B cell (primary cell): ENCODE measurements around the gene ACAN. TPM values are rescaled to one million over a fixed set of nuclear protein-coding genes. Genes with fewer than 3 reads are reported as not detected.

Experiments
- ATAC-seq: fragments of 200-7000 bp; cut with Tn5 transposase; one replicate; pipeline ENCODE4 v1.10.0; 2021; ENCODE audit warnings: low read depth, mild to moderate bottlenecking, moderate number of reproducible peaks, moderate library complexity
- CTCF ChIA-PET: fragments of 350-600 bp; sonication (Branson Sonifier 250); formaldehyde crosslinking; loops from one replicate; lab custom pipeline; 2021; ENCODE audit warnings: antibody characterized with exemption, inconsistent platforms; lab: Charles Lee
- POLR2A ChIA-PET: fragments of 350-600 bp; sonication (Branson Sonifier 250); formaldehyde crosslinking; loops from one replicate; lab custom pipeline; 2021; ENCODE audit warnings: antibody characterized with exemption; lab: Charles Lee
- DNase-seq: peaks from one replicate; pipeline ENCODE4 v3.0.0; 2013
- H2AFZ ChIP-seq: 2 replicates; pipeline ENCODE4 v1.6.1; 2012; ENCODE audit warnings: mild to moderate bottlenecking, low read depth, low read length; ENCODE audit not compliant: insufficient read depth, poor library complexity, severe bottlenecking
- H3K27ac ChIP-seq, 2 donors: 1 replicate in 1 of 2; 2 replicates in 1 of 2; pipeline ENCODE4 v1.5.1; 2012 to 2013; ENCODE audit warnings: low read length in 2 of 2, mild to moderate bottlenecking in 2 of 2, moderate library complexity in 1 of 2
- H3K27me3 ChIP-seq, 4 experiments: fragments of 200-600 bp in 1 of 4; sonication (generic) in 1 of 4; replicated peaks in 1 of 4; 1 replicate in 2 of 4; 2 replicates in 2 of 4; pipeline versions ENCODE4 v1.6.1 to v1.7.0; 2013 to 2016; ENCODE audit warnings: low read length in 3 of 4, mild to moderate bottlenecking in 2 of 4, mixed read lengths in 1 of 4, moderate library complexity in 1 of 4; ENCODE audit not compliant: insufficient read depth in 4 of 4, control insufficient read depth in 3 of 4; ENCODE audit errors: control extremely low read depth in 1 of 4
- H3K36me3 ChIP-seq, 2 experiments: replicated peaks in 1 of 2; 1 replicate in 1 of 2; 2 replicates in 1 of 2; pipeline versions ENCODE4 v1.6.1 to v1.7.1; 2013; ENCODE audit warnings: low read length in 1 of 2; ENCODE audit not compliant: insufficient read depth in 2 of 2, control insufficient read depth in 1 of 2; ENCODE audit errors: control extremely low read depth in 1 of 2, extremely low read depth in 1 of 2
- H3K4me1 ChIP-seq, 2 donors: fragments of 200-600 bp in 1 of 2; sonication (generic) in 1 of 2; 1 replicate in 1 of 2; 2 replicates in 1 of 2; pipeline versions ENCODE4 v1.5.1 to v1.6.1; 2013 to 2017; ENCODE audit warnings: low read length in 2 of 2; ENCODE audit not compliant: control insufficient read depth in 2 of 2, insufficient read depth in 2 of 2
- H3K4me2 ChIP-seq: replicated peaks from 2 replicates; pipeline ENCODE3; 2012; ENCODE audit warnings: mild to moderate bottlenecking, low read depth, low read length; ENCODE audit not compliant: poor library complexity, severe bottlenecking
- H3K4me3 ChIP-seq, 5 experiments: fragments of 200-600 bp in 1 of 5; sonication (generic) in 1 of 5; 1 replicate in 3 of 5; 2 replicates in 2 of 5; pipeline versions ENCODE4 v1.5.1 to v1.7.0; 2011 to 2016; ENCODE audit warnings: low read length in 4 of 5, mild to moderate bottlenecking in 4 of 5, low read depth in 2 of 5, control low read depth in 1 of 5, moderate library complexity in 1 of 5; ENCODE audit not compliant: insufficient read depth in 1 of 5; ENCODE audit errors: control extremely low read depth in 1 of 5, extremely low read depth in 1 of 5
- H3K79me2 ChIP-seq: fragments of 200-600 bp; sonication (generic); one replicate; pipeline ENCODE4 v1.6.0; 2016; ENCODE audit warnings: low read length; ENCODE audit not compliant: control insufficient read depth, insufficient read depth
- H3K9ac ChIP-seq: fragments of 200-600 bp; sonication (generic); 2 replicates; pipeline ENCODE4 v1.6.1; 2017; ENCODE audit warnings: mild to moderate bottlenecking, low read length, moderate library complexity
- H3K9me3 ChIP-seq, 3 donors: one replicate each; pipeline versions ENCODE4 v1.6.1 to v1.7.1; 2013; ENCODE audit warnings: low read length in 2 of 3; ENCODE audit not compliant: control insufficient read depth in 2 of 3, insufficient read depth in 1 of 3; ENCODE audit errors: control extremely low read depth in 1 of 3
- H4K20me1 ChIP-seq: 2 replicates; pipeline ENCODE4 v1.6.0; 2012; ENCODE audit warnings: mild to moderate bottlenecking, low read length; ENCODE audit not compliant: insufficient read depth, control insufficient read depth, poor library complexity, severe bottlenecking
- H3K27ac Mint-ChIP-seq: one replicate; pipeline ENCODE4 v1.8.0; 2021; ENCODE audit warnings: mixed read lengths
- H3K27me3 Mint-ChIP-seq: one replicate; pipeline ENCODE4 v1.8.0; 2021; ENCODE audit warnings: mixed read lengths
- H3K4me1 Mint-ChIP-seq: one replicate; pipeline ENCODE4 v1.8.0; 2021; ENCODE audit warnings: mixed read lengths
- H3K4me3 Mint-ChIP-seq: one replicate; pipeline ENCODE4 v1.8.0; 2021; ENCODE audit warnings: mixed read lengths
- H3K9me3 Mint-ChIP-seq: one replicate; pipeline ENCODE4 v1.8.0; 2022; ENCODE audit warnings: mixed read lengths; ENCODE audit not compliant: insufficient read depth
- CTCF ChIP-seq: fragments of 200-600 bp; IDR thresholded peaks from one replicate; pipeline ENCODE4 v1.8.0; 2022; ENCODE audit warnings: antibody characterized with exemption, mild to moderate bottlenecking
- EZH2 ChIP-seq: IDR thresholded peaks from 2 replicates; pipeline ENCODE4 v1.6.1; 2012; ENCODE audit warnings: borderline replicate concordance, low read depth, mild to moderate bottlenecking, moderate library complexity, low read length; ENCODE audit not compliant: insufficient read depth, poor library complexity, severe bottlenecking
- WGBS: methylation state at CpG from one replicate; pipeline ENCODE4 v1.1.5; 2013; ENCODE audit warnings: missing lambda C conversion rate; ENCODE audit not compliant: insufficient coverage; 5-methylcytosine and 5-hydroxymethylcytosine counted together
- intact Hi-C: fragments of 100-400 bp; cut with micrococcal nuclease; formaldehyde crosslinking; loops from one replicate; pipeline ENCODE4 v1.10.0; 2022
- polyA plus RNA-seq: library from polyadenylated mRNA; depleted of rRNA; stranded (reverse); fragments of >200 nt; gene quantifications from 2 replicates; pipeline ENCODE4 v1.2.3, GENCODE V29; 2012
- total RNA-seq, 2 donors: library from RNA; stranded (reverse); fragments of 120-200 nt in 1 of 2; gene quantifications; 1 replicate in 1 of 2; 2 replicates in 1 of 2; pipeline versions ENCODE4 v1.2.3 to v1.2.4, GENCODE V29; 2013 to 2022

The ACAN gene
- total and polyA plus RNA-seq, 2 donors (not counting 1 experiment from before 2014, with no cell fraction given), result 0.01 TPM; not detected in 1

- H3K4me3 Mint-ChIP-seq, result no peak overlapping the region
- no peaks in the 10 kb centered on the region for H3K36me3 ChIP-seq
- ChIA-PET CTCF (interaction anchor here (0.6 to 6.3 kb wide), 45 partner anchors 10 to 577 kb away, joined by 3 to 75 read pairs (median 4); partner anchors contain the start of genes ABHD2, FANCI, HAPLN3 and ISG20), POLR2A (no interaction called here)
- peak overlapping the region; percentile 69 for H2AFZ ChIP-seq
- no peaks in the 10 kb centered on the region for H3K9me3 Mint-ChIP-seq
- ATAC-seq (peak; percentile 88), DNase-seq (peak; percentile 83)
- no peak overlapping the region for H3K27ac ChIP-seq
- no peak overlapping the region for H3K27ac Mint-ChIP-seq
- H3K27me3 ChIP-seq, result no peaks in the 10 kb centered on the region
- H4K20me1 ChIP-seq, result no peaks in the 10 kb centered on the region
- no peak overlapping the region for H3K4me3 ChIP-seq
- H3K9ac ChIP-seq, result no peak overlapping the region
- H3K4me1 Mint-ChIP-seq, result peaks cover 9% of the 10 kb centered on the region
- peak overlapping the region; percentile 21 for H3K4me2 ChIP-seq
- no peaks in the 10 kb centered on the region for H3K9me3 ChIP-seq
- H3K4me1 ChIP-seq, result peaks cover 3 to 8% of the 10 kb centered on the region in 2 donors
- 40% methylated on average over 8 of the region's 10 CpGs for WGBS
- H3K79me2 ChIP-seq, result no peaks in the 10 kb centered on the region
- intact Hi-C loops, result loop anchor here (1.0 to 2.0 kb wide), 3 partner anchors 113 to 280 kb away; no protein-coding TSS in a partner anchor
- H3K27me3 Mint-ChIP-seq, result no peaks in the 10 kb centered on the region
- TF ChIP-seq EZH2 (no peak), CTCF (peak; percentile 99)
Observed at GRCh38 chr15:88904624-88905327, 101.5 kb downstream of the ACAN start.

GRCh38 chr15:88905576-88905975 lies 102.3 kb downstream of the ACAN start:
- Histone ChIP-seq H3K27ac (no peak overlapping the region), H3K36me3 (no peaks in the 10 kb centered on the region), H2AFZ (no peak overlapping the region), H3K4me1 (peaks cover 3 to 8% of the 10 kb centered on the region in 2 donors), H3K79me2 (no peaks in the 10 kb centered on the region), H4K20me1 (no peaks in the 10 kb centered on the region), H3K4me3 (no peak overlapping the region), H3K27me3 (no peaks in the 10 kb centered on the region), H3K9ac (no peak overlapping the region), H3K4me2 (no peak overlapping the region), H3K9me3 (no peaks in the 10 kb centered on the region)
- WGBS, result 92% methylated on average over 9 of the region's 11 CpGs
- peaks cover 16% of the 10 kb centered on the region for H3K4me1 Mint-ChIP-seq
- no peaks in the 10 kb centered on the region for H3K27me3 Mint-ChIP-seq
- ChIA-PET CTCF (interaction anchor here (0.6 to 6.3 kb wide), 26 partner anchors 9 to 1409 kb away, joined by 3 to 75 read pairs (median 6); partner anchors contain the start of genes HAPLN3, ISG20, MRPL46 and MRPS11), POLR2A (no interaction called here)
- H3K27ac Mint-ChIP-seq, result no peak overlapping the region
- ATAC-seq, result no peak
- no peak overlapping the region for H3K4me3 Mint-ChIP-seq
- no peaks in the 10 kb centered on the region for H3K9me3 Mint-ChIP-seq
- TF ChIP-seq CTCF, result no peak
- TF ChIP-seq EZH2, result no peak
- no peak for DNase-seq
- intact Hi-C loops, result loop anchor here (2.0 kb wide), 1 partner anchor 281 kb away; no protein-coding TSS in a partner anchor
